OCI-M1 (cell line): ENCODE results near the gene EXOC3L4.

Experiments
- DNase-seq: peaks from one replicate; lab custom pipeline; 2025; lab: John Stamatoyannopoulos, UW

The EXOC3L4 gene

GRCh38 chr14:103133210-103134140, 39.0 kb downstream of the EXOC3L4 start:
- no peak for DNase-seq

GRCh38 chr14:103134405-103134804, 39.9 kb downstream of the EXOC3L4 start:
- DNase-seq: no peak

GRCh38 chr14:103134919-103135318, 40.4 kb downstream of the EXOC3L4 start:
- no peak for DNase-seq

- DNase-seq: no peak
Measured at GRCh38 chr14:103135333-103136260, 41.1 kb downstream of the EXOC3L4 start.

- peak; percentile 22 for DNase-seq
Measured at GRCh38 chr14:103136388-103137271, 42.1 kb downstream of the EXOC3L4 start.

- DNase-seq: no peak
Measured at GRCh38 chr14:103137689-103138300, 43.3 kb downstream of the EXOC3L4 start.

GRCh38 chr14:103138301-103139131, 44.0 kb downstream of the EXOC3L4 start:
- DNase-seq: no peak

GRCh38 chr14:103139132-103140025, 44.9 kb downstream of the EXOC3L4 start:
- DNase-seq: no peak

- DNase-seq: peak; percentile 36
Measured at GRCh38 chr14:103140316-103141109, 46.0 kb downstream of the EXOC3L4 start.

- DNase-seq: peak; percentile 58
Measured at GRCh38 chr14:103141117-103141796, 46.7 kb downstream of the EXOC3L4 start.

- peak; percentile 16 for DNase-seq
Measured at GRCh38 chr14:103142026-103142425, 47.5 kb downstream of the EXOC3L4 start.

- DNase-seq: no peak
Measured at GRCh38 chr14:103142721-103143302, 48.3 kb downstream of the EXOC3L4 start.

GRCh38 chr14:103143506-103143905, 49.0 kb downstream of the EXOC3L4 start:
- no peak for DNase-seq

GRCh38 chr14:103144085-103144484, 49.6 kb downstream of the EXOC3L4 start:
- no peak for DNase-seq

GRCh38 chr14:103146141-103146709, 51.7 kb downstream of the EXOC3L4 start:
- no peak for DNase-seq

- no peak for DNase-seq
Measured at GRCh38 chr14:103149351-103150237, 55.1 kb downstream of the EXOC3L4 start.
